DND-41 (cell line): ENCODE measurements around the gene NBAS.

Experiments used
- EZH2 ChIP-seq: IDR thresholded peaks from 3 replicates; pipeline ENCODE4 v1.6.1; 2012; ENCODE audit warnings: borderline replicate concordance, low read depth, mild to moderate bottlenecking, moderate library complexity, low read length, inconsistent platforms; ENCODE audit not compliant: severe bottlenecking
- TF ChIP-seq, protein P1 (sequence below): IDR thresholded peaks from 2 replicates; pipeline ENCODE4 v1.5.1; 2012; ENCODE audit warnings: borderline replicate concordance, low read length, moderate library complexity, mild to moderate bottlenecking; ENCODE audit not compliant: poor library complexity, severe bottlenecking; ENCODE audit errors: extremely low read depth

DNA sequence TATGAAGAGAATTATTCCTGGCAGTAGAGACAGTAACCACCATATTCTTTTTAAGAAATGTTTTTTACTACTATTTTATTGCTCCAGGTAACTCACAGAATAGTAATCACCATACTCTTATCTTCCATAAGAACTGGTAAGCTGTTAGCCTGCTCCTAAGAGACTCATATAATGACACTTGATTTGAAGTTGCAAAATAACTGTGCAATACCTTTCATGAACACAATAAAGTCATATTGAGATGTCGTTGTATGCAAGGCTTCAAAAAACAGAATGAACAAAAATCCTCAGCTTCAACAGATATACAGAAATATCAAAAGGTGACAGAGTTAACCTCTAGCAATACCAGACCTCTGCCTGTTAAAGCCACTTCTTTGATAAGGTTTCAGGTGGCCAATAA is 360.1 kb downstream of the NBAS start:
- TF ChIP-seq, protein P1, sequence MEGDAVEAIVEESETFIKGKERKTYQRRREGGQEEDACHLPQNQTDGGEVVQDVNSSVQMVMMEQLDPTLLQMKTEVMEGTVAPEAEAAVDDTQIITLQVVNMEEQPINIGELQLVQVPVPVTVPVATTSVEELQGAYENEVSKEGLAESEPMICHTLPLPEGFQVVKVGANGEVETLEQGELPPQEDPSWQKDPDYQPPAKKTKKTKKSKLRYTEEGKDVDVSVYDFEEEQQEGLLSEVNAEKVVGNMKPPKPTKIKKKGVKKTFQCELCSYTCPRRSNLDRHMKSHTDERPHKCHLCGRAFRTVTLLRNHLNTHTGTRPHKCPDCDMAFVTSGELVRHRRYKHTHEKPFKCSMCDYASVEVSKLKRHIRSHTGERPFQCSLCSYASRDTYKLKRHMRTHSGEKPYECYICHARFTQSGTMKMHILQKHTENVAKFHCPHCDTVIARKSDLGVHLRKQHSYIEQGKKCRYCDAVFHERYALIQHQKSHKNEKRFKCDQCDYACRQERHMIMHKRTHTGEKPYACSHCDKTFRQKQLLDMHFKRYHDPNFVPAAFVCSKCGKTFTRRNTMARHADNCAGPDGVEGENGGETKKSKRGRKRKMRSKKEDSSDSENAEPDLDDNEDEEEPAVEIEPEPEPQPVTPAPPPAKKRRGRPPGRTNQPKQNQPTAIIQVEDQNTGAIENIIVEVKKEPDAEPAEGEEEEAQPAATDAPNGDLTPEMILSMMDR, result no peak
- no peak for TF ChIP-seq EZH2
